GM19328 (cell line): ENCODE measurements around the gene CPSF7.

Experiments
- ATAC-seq: cut with Tn5 transposase; IDR thresholded peaks from one replicate; pipeline ENCODE4 v1.9.1; 2021; ENCODE audit warnings: mild to moderate bottlenecking, moderate library complexity; ENCODE audit not compliant: unreplicated experiment

The CPSF7 gene

GRCh38 chr11:61357894-61358239 lies 71.9 kb downstream of the CPSF7 start:
- ATAC-seq = no peak

DNA sequence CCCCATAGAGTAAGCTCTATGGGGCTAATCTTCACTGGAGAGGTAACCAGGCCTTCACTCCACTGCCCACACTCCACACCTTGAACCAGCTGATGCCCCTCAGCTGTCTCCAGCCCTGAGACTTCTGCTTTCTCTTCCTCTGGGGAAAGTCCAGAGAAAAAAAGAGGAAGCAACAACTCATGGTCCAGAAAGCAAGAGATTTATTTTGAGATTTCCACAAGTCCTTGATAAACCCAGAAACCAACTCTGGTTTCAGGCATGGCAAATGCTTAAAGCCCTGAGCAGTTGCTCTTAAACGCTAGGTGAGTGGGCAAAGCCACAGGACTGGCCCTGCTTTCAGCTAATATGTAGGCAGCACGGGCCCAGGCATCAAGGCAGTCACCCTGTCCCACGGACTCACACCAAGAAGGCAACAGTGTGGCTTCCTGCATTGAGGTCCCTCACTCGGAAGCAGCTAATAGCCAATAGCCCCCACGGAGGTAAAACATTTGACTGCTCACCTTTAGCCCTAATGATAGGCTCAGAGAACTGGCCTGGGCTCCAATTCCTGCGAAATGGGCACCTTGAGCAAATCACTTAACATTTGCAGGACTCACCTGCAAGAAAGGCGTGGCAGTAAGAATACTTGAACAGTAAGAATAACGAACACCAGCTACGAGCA lies 72.4 kb downstream of the CPSF7 start:
- ATAC-seq = peak; percentile 44

DNA sequence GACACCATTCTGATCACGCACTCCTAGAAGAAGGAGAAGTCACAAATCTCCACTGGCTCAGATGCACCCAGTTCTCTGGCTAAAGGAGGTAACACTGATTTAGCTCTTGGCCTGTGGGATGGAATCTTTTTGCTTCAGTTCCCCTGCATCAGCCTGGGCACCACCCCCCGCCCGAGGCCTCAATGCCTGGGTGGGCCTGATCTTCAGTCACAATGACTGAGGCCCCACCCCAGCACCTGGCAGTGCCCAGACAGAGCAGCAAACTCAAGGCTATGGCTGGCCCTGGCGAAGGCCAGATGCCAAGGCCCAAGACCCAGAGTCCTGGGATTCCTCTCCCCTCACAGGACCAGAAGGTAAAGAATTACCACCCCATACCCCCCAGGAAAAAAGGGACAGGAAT lies 73.1 kb downstream of the CPSF7 start:
- ATAC-seq = no peak

DNA sequence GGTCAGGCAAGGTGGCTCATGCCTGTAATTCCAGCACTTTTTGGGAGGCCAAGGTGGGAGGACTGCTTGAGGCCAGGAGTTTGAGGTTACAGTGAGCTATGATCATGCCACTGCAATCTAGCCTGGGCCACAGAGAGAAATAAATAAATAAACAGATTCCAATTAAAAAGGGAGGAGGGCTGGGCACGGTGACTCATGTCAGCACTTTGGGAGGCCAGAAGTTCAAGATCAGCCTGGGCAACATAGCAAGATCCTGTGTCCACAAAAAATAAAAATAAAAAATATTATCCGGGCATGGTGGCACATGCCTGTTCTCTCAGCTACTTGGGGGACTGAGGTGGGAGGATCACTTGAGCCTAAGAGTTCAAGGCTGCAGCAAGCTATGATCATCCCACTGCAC lies 75.6 kb downstream of the CPSF7 start:
- ATAC-seq = no peak

- no peak for ATAC-seq
Observed at GRCh38 chr11:61353131-61354067, 76.4 kb downstream of the CPSF7 start.
